HFFc6 (cell line): ENCODE measurements around the gene DLG1. TPM values are rescaled to one million over a fixed set of nuclear protein-coding genes. Genes with fewer than 3 reads are reported as not detected.

Experiments used
- DNase-seq: peaks from one replicate; pipeline ENCODE4 v3.0.0-alpha.2; 2018
- H3K27ac Mint-ChIP-seq: 2 replicates; pipeline ENCODE4 v1.8.0; 2020; ENCODE audit warnings: mild to moderate bottlenecking, mixed read lengths
- H3K27me3 Mint-ChIP-seq: 2 replicates; pipeline ENCODE4 v1.8.0; 2021; ENCODE audit warnings: mild to moderate bottlenecking, moderate library complexity, mixed read lengths; ENCODE audit not compliant: insufficient read depth
- H3K36me3 Mint-ChIP-seq: 2 replicates; pipeline ENCODE4 v1.8.0; 2021; ENCODE audit warnings: low read depth, mixed read lengths
- H3K4me1 Mint-ChIP-seq: 2 replicates; pipeline ENCODE4 v1.8.0; 2020; ENCODE audit warnings: low read depth, mixed read lengths
- H3K4me3 Mint-ChIP-seq: 2 replicates; pipeline ENCODE4 v1.8.0; 2020; ENCODE audit warnings: mild to moderate bottlenecking, moderate library complexity, mixed read lengths
- H3K9me3 Mint-ChIP-seq: 2 replicates; pipeline ENCODE4 v1.8.0; 2020; ENCODE audit warnings: mild to moderate bottlenecking, mixed read lengths
- total RNA-seq, 6 experiments: library from RNA; stranded (reverse); fragmentation: NEBNext Ultra II Directional; extraction: Animal tissue kit (Norgen Biotek cat#: 25700); gene quantifications; 2 replicates in 1 of 6; 3 replicates in 5 of 6; pipeline ENCODE4 v1.2.3, GENCODE V29; 2021
- TF ChIP-seq, protein P1 (sequence below): fragments of 200-600 bp; sonication (generic); IDR thresholded peaks from 2 replicates; pipeline ENCODE4 v1.5.0; 2021; ENCODE audit warnings: antibody characterized with exemption, mild to moderate bottlenecking

Gene DLG1
- total RNA-seq, 6 experiments from 2014 or later, result 64.8 to 82.5 (median 74.7) TPM

DNA sequence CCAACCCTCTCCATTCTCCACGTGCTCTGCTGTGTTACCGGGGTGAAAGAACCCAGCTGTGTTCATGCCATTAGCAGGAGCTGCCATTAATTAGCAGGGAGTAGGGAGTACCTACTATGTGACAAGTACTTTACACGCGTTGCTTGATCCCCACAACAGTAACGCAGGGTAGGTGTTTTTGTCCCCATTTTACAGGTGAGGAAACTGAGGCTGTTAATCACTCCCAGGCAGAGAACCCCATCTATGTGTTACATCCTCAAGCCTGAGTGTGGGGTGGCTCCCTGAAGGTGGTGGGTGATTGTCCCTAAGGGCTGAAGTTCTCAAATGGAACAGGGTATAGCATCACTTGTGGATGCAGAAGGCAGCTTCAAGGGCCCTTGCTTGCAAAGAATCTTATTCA lies 291.6 kb downstream of the DLG1 start:
- peaks cover under 1% of the 10 kb centered on the region for H3K4me1 Mint-ChIP-seq
- TF ChIP-seq, protein P1, sequence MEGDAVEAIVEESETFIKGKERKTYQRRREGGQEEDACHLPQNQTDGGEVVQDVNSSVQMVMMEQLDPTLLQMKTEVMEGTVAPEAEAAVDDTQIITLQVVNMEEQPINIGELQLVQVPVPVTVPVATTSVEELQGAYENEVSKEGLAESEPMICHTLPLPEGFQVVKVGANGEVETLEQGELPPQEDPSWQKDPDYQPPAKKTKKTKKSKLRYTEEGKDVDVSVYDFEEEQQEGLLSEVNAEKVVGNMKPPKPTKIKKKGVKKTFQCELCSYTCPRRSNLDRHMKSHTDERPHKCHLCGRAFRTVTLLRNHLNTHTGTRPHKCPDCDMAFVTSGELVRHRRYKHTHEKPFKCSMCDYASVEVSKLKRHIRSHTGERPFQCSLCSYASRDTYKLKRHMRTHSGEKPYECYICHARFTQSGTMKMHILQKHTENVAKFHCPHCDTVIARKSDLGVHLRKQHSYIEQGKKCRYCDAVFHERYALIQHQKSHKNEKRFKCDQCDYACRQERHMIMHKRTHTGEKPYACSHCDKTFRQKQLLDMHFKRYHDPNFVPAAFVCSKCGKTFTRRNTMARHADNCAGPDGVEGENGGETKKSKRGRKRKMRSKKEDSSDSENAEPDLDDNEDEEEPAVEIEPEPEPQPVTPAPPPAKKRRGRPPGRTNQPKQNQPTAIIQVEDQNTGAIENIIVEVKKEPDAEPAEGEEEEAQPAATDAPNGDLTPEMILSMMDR, result no peak
- no peak for DNase-seq

DNA sequence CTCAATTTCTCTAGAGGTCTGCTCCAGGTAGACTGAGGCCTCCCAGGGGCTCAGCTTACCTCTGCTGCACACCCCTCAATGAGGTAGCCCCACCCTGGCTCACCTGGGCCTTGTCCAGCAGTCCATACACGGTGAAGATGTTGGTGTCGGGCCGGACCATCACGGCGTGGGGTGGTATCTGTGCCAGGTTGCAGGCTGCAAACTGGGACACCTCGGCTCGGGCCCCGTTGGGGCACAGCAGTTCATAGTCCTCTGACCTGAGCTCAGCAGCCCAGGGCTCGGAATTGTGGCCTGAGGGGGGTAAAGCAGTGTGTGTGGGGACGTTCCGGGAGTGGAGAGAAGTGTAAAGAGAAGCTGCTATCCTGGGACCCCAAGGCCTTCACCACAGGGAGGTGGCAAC lies 292.0 kb downstream of the DLG1 start:
- H3K4me1 Mint-ChIP-seq, result peaks cover 5% of the 10 kb centered on the region
- TF ChIP-seq, protein P1, result no peak
- no peak overlapping the region for H3K4me3 Mint-ChIP-seq
- DNase-seq, result no peak
- no peak overlapping the region for H3K27ac Mint-ChIP-seq
- no peaks in the 10 kb centered on the region for H3K36me3 Mint-ChIP-seq
- H3K27me3 Mint-ChIP-seq, result peaks cover 4% of the 10 kb centered on the region
- no peaks in the 10 kb centered on the region for H3K9me3 Mint-ChIP-seq

More for the DNA sequence above, 291.6 kb downstream of the DLG1 start:
- H3K27ac Mint-ChIP-seq, result no peak overlapping the region
- H3K27me3 Mint-ChIP-seq, result peaks cover 4% of the 10 kb centered on the region
- no peaks in the 10 kb centered on the region for H3K36me3 Mint-ChIP-seq
- H3K9me3 Mint-ChIP-seq, result no peaks in the 10 kb centered on the region
- H3K4me3 Mint-ChIP-seq, result no peak overlapping the region

DNA sequence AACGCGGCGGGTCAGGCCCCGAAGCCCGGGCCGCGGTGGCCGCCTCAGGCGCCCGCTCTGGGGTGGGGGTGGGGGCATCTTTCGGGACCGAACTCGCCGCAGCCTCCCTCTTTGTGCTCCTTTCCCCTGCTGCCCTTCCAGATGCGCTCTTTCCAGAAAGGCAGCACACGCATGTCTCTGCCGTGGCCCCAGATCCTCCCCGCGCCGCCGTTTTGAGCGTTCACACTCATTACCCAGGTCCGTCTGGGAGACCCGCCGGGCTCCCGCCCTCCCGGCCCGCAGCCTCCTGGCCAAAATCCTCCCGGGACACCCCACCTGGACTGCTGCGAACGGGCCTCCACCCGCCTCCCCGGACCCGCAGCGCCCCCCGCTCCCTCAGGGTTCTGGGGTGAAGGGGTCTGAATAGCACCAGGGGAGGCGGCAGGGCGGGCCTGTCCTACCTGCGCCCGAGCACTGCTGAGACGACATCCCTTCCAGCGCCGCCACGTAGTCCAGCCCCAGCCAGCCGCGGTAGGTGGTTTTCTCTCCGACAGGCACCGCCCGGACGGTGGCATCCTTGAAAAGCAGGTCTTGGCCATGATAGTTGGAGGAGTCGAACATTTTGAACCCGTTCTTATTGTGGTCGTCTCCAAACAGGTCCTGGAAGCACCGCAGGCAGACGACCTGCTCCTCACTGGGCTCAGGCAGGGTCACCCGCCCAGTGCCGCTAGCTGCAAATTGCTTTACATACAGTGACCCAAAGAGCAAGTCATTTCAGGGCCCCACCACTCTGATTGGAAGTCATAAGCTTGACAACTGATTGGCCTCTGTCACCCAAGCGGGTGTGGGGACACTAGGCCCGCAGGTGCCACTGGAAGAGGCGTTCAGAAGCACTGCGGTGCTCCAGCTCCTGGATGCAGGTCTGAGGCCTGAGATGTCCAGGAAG lies 294.7 kb downstream of the DLG1 start:
- Mint-ChIP-seq H3K27ac (peak overlapping the region; percentile 80), H3K4me1 (peaks cover 6% of the 10 kb centered on the region), H3K9me3 (no peaks in the 10 kb centered on the region), H3K36me3 (no peaks in the 10 kb centered on the region), H3K4me3 (peak overlapping the region; percentile 81), H3K27me3 (peaks cover 2% of the 10 kb centered on the region)
- TF ChIP-seq, protein P1, result no peak
- no peak for DNase-seq

DNA sequence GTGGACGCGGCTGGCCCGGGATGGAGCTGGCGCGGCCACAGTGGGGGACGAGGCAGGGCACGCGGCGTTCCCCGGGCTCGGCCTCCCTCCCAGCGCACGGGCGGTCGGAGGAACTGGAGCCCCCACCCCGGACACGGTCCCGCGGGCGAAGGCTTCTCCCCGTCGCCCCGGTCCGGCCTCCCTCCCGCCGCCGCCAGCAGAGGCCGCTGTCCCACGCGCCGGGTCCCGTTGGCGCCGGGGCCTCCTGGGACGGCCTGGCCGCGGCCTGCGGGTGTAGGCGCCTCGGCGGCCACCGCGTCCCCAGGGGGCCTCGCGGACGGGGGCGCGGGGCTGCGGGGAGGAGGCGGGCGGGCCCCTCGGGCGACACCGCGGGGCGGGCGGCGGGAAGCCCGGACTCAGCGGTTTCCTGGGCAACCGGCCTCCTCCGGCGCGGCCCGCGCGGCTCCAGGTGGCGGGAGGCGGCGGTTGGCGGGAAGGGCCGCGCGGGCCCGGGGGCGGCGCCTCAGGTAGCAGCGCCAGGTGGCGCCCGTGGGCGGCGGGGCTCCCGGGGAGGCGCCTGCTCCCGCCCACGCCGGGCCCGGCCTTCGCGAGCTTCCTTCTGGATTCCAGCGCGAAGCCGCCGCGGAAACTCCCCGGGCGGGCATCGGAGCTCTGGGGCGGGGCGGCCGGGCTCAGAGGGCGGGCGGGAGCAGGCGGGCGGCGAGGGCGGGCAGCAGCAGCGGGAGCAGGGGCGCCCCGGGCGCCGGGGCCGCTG lies 295.5 kb downstream of the DLG1 start:
- Mint-ChIP-seq H3K4me3 (peak overlapping the region; percentile 81), H3K27me3 (peaks cover 2% of the 10 kb centered on the region), H3K4me1 (peaks cover 6% of the 10 kb centered on the region), H3K36me3 (no peaks in the 10 kb centered on the region), H3K9me3 (no peaks in the 10 kb centered on the region), H3K27ac (no peak overlapping the region; the same call in 1 of the 2 replicates)
- TF ChIP-seq, protein P1, result peak; percentile 83
- DNase-seq, result peak; percentile 33

DNA sequence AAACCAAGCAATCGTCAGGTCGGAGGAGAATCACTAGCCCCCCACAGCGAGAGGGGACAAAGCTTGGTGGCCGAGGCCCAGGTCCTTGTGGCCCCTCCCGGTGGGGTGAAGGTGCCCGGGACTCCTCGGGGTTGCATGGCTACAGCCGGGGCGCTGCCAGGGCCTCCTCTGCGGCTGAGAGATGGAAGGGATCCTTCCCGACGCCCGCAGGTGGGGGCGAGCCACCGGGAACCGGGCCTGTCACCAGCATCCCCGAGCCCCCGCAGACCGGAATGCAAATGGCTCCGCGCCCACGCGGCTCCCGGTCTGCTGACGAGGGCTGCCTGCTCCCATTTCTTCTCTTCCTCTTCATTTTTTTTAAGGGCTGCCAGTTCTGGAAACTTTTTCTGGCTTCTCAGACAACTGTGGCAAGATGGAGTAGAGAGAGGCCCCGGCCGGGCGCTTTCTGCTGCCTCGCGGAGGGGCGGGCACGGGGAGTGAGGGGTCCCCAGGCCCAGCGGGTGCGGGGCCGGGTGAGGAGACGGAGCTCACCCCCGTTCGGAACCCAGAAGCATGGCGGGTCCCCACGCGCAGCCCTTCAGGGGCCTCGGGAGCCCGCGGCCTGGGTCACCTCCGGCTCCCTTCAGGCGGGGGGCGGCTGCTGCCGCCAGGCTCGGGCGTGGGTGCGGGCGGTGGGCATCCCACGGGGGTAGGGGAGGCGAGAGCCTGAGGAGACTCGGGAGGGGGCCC lies 296.3 kb downstream of the DLG1 start:
- TF ChIP-seq, protein P1, result no peak
- Mint-ChIP-seq H3K4me1 (peaks cover 6% of the 10 kb centered on the region), H3K27ac (peak overlapping the region; percentile 75), H3K4me3 (peak overlapping the region; percentile 72), H3K9me3 (no peaks in the 10 kb centered on the region), H3K36me3 (no peaks in the 10 kb centered on the region), H3K27me3 (peaks cover 2% of the 10 kb centered on the region)
- DNase-seq, result no peak
